ENCODE data around the gene TBC1D2. TPM values are rescaled to one million over a fixed set of nuclear protein-coding genes. Genes with fewer than 3 reads are reported as not detected.

The TBC1D2 gene
- total RNA-seq, 1 donor = 78.6 TPM

DNA sequence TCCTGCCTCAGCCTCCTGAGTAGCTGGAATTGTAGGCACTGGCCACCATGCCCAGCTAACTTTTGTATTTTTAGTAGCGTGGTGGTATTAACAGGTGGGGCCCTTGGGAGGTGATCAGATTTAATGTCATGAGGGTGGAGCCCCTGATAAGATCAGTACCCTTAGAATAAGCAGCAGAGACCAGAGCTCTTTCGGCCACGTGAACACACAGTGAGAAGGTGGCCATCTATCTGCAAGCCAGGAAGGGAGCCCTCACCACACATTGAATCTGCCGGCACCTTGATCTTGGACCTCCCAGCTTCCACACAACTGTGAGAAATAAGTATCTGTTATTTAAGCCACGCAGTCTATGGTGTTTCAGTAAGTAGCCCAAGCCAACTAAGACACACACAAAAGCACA is 22.5 kb downstream of the TBC1D2 start:
- H3K4me3 ChIP-seq (ENCODE audit: low read depth, low read length) = no peak overlapping the region
- TF ChIP-seq, protein P1, sequence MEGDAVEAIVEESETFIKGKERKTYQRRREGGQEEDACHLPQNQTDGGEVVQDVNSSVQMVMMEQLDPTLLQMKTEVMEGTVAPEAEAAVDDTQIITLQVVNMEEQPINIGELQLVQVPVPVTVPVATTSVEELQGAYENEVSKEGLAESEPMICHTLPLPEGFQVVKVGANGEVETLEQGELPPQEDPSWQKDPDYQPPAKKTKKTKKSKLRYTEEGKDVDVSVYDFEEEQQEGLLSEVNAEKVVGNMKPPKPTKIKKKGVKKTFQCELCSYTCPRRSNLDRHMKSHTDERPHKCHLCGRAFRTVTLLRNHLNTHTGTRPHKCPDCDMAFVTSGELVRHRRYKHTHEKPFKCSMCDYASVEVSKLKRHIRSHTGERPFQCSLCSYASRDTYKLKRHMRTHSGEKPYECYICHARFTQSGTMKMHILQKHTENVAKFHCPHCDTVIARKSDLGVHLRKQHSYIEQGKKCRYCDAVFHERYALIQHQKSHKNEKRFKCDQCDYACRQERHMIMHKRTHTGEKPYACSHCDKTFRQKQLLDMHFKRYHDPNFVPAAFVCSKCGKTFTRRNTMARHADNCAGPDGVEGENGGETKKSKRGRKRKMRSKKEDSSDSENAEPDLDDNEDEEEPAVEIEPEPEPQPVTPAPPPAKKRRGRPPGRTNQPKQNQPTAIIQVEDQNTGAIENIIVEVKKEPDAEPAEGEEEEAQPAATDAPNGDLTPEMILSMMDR (IDR thresholded peaks at IDR 0.05; ENCODE audit: insufficient read depth, low read depth, low read length) = no peak
- DNase-seq (ENCODE audit: low read depth) = no peak

DNA sequence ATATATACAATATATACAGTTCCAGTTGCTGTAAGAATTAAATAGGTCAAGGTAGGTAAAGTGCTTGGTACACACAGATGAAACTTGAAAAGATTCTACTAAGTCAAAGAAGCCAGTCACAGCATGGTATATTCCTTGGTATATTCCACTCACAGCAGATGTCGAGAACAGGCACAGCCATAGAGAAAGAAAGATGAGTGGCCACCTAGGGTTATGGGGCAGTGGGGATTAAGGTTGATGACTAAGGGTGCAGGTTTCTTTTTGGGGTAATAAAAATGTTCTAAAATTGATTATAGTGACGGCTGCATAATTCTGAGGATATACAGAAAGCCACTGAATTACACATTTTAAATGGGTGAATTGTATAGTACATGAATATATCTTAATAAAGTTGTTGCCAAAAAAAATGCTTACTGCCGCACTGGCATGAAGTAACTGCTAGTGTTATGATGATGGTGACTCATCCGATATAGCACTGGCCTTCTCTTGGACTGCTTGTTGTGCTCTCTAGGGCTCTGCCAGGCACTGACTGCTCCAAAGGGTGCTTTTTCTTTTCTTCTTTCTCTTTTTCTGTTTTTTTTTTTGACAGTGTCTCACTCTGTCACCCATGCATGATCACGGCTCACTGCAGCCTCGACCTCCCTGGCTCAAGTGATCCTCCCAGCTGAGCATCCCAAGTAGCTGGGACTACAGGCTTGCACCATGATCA is 23.5 kb downstream of the TBC1D2 start:
- DNase-seq (ENCODE audit: low read depth) = peak; percentile 89
- no peak overlapping the region for H3K4me3 ChIP-seq (ENCODE audit: low read depth, low read length)
- TF ChIP-seq, protein P1 (IDR thresholded peaks at IDR 0.05; ENCODE audit: insufficient read depth, low read depth, low read length) = no peak

DNA sequence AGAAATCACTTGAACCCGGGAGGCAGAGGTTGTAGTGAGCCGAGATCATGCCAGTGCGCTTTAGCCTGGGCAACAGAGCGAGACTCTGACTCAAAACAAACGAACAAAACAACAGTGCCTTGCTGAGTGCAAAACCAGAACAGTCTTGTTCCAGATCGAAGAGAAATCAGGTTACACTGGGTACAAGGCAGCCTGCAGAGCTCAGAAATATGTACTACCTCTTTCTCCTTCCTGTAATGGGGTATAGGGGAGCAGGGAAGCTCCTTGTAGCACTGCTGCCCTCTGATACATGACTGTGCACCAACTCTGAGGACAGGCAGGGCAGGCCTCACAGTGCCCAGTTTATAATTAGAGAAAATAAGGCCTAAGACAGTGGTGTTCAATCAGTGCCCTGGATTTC is 24.7 kb downstream of the TBC1D2 start:
- DNase-seq (ENCODE audit: low read depth) = no peak
- TF ChIP-seq, protein P1 (IDR thresholded peaks at IDR 0.05; ENCODE audit: insufficient read depth, low read depth, low read length) = no peak
- H3K4me3 ChIP-seq (ENCODE audit: low read depth, low read length) = no peak overlapping the region

DNA sequence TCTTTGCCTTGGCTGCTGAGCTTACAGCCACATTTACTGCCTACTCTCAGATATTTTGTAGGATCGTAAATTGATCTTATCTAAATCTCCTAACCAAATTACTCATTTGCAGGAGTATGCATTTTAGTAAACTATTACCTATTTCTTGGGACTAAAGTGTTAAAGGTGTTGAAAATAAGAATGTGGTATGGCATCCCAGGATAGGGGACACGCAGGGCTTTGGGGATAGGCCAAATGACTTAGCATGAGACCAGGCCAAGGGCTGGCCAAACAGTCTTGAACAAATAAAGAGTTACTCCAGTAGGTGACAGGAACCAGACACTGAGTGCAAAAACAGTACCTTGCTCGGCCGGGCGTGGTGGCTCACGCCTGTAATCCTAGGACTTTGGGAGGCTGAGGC is 25.1 kb downstream of the TBC1D2 start:
- TF ChIP-seq, protein P1 (IDR thresholded peaks at IDR 0.05; ENCODE audit: insufficient read depth, low read depth, low read length) = no peak
- H3K4me3 ChIP-seq (ENCODE audit: low read depth, low read length) = no peak overlapping the region
- peak; percentile 72 for DNase-seq (ENCODE audit: low read depth)

DNA sequence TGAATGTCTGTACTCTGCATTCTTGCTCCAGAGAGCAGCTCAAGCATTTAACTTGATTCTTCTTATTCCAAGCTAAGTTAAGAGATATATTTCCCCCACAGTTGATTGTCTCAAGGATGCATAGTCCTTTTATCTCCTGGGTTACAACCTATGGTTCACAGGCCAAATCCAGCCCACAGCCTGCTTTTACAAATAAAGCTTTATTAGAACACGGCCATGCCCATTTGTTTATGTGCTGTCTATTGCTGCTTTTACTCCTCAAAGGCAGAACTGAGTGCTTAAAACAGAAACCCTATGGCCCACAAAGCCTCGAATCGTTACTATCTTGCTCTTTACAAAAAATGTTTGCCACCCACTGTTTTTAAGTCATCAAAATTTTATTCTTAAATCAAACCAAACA is 25.8 kb downstream of the TBC1D2 start:
- TF ChIP-seq, protein P1 (IDR thresholded peaks at IDR 0.05; ENCODE audit: insufficient read depth, low read depth, low read length) = no peak
- DNase-seq (ENCODE audit: low read depth) = no peak
- no peak overlapping the region for H3K4me3 ChIP-seq (ENCODE audit: low read depth, low read length)

DNA sequence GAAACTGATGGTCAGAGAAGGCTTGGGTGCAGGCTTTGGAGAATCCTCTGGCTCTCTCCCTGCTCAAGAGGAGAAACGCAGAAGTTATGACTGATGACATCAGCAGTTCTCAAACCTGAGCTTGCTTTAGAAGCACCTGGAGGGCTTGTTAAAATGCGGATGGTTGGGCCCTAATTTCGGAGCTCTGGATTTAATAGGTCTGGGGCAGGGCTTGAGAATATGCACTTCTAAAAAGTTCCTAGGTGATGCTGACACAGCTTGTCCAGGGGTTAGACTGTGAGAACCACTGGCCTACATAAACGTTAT is 26.4 kb downstream of the TBC1D2 start:
- TF ChIP-seq, protein P1 (IDR thresholded peaks at IDR 0.05; ENCODE audit: insufficient read depth, low read depth, low read length) = no peak
- no peak overlapping the region for H3K4me3 ChIP-seq (ENCODE audit: low read depth, low read length)
- no peak for DNase-seq (ENCODE audit: low read depth)
